Measurements from ENCODE around the gene NDEL1. TPM values are rescaled to one million over a fixed set of nuclear protein-coding genes. Genes with fewer than 3 reads are reported as not detected.

Gene NDEL1
- total RNA-seq, 1 experiment from 2014 or later: 95.3 TPM

GRCh38 chr17:8453326-8453725 is 17.6 kb downstream of the NDEL1 start:
- Mint-ChIP-seq H3K27me3 (ENCODE audit: insufficient read depth, unreplicated experiment) (no peaks in the 10 kb centered on the region), H3K36me3 (ENCODE audit: insufficient read depth, unreplicated experiment) (peaks cover 88% of the 10 kb centered on the region), H3K27ac (ENCODE audit: low read depth, unreplicated experiment) (no peak overlapping the region), H3K4me3 (ENCODE audit: unreplicated experiment) (no peak overlapping the region), H3K9me3 (ENCODE audit: unreplicated experiment) (no peaks in the 10 kb centered on the region), H3K4me1 (ENCODE audit: insufficient read depth, unreplicated experiment) (no peaks in the 10 kb centered on the region)
- intact Hi-C loops (cut with micrococcal nuclease): no loop called here
- no TSS peak for BruUV-seq (replicated peaks)
- POLR2A ChIA-PET: interaction anchor here (0.7 to 1.8 kb wide), 3 partner anchors 12 to 187 kb away, joined by 3 to 5 read pairs (median 3); partner anchors contain the start of gene NDEL1
- no peak for TF ChIP-seq CTCF (IDR thresholded peaks at IDR 0.05; ENCODE audit: unreplicated experiment)
- DNase-seq (ENCODE audit: unreplicated experiment): no peak
- CTCF ChIA-PET: interaction anchor here (0.6 to 1.2 kb wide), 2 partner anchors 20 to 44 kb away, joined by 3 to 6 read pairs; no protein-coding TSS in a partner anchor

- H3K9me3 Mint-ChIP-seq (ENCODE audit: unreplicated experiment): no peaks in the 10 kb centered on the region
- intact Hi-C loops (cut with micrococcal nuclease): no loop called here
- ChIA-PET POLR2A (no interaction called here), CTCF (interaction anchor here (1.0 kb wide), 1 partner anchor 46 kb away, joined by 3 read pairs; no protein-coding TSS in a partner anchor)
- H3K4me3 Mint-ChIP-seq (ENCODE audit: unreplicated experiment): no peak overlapping the region
- TF ChIP-seq CTCF (IDR thresholded peaks at IDR 0.05; ENCODE audit: unreplicated experiment): no peak
- BruUV-seq (replicated peaks): no TSS peak
- H3K27me3 Mint-ChIP-seq (ENCODE audit: insufficient read depth, unreplicated experiment): no peaks in the 10 kb centered on the region
- peaks cover 88% of the 10 kb centered on the region for H3K36me3 Mint-ChIP-seq (ENCODE audit: insufficient read depth, unreplicated experiment)
- no peak for DNase-seq (ENCODE audit: unreplicated experiment)
- no peak overlapping the region for H3K27ac Mint-ChIP-seq (ENCODE audit: low read depth, unreplicated experiment)
- no peaks in the 10 kb centered on the region for H3K4me1 Mint-ChIP-seq (ENCODE audit: insufficient read depth, unreplicated experiment)
Measured at GRCh38 chr17:8455665-8456209, 20.1 kb downstream of the NDEL1 start.

GRCh38 chr17:8458128-8458527 is 22.4 kb downstream of the NDEL1 start:
- DNase-seq (ENCODE audit: unreplicated experiment): no peak
- H3K27me3 Mint-ChIP-seq (ENCODE audit: insufficient read depth, unreplicated experiment): no peaks in the 10 kb centered on the region
- POLR2A ChIA-PET: interaction anchor here (1.0 kb wide), 1 partner anchor 28 kb away, joined by 4 read pairs; no protein-coding TSS in a partner anchor
- no peak overlapping the region for H3K27ac Mint-ChIP-seq (ENCODE audit: low read depth, unreplicated experiment)
- no TSS peak for BruUV-seq (replicated peaks)
- H3K9me3 Mint-ChIP-seq (ENCODE audit: unreplicated experiment): no peaks in the 10 kb centered on the region
- intact Hi-C loops (cut with micrococcal nuclease): no loop called here
- no peak for TF ChIP-seq CTCF (IDR thresholded peaks at IDR 0.05; ENCODE audit: unreplicated experiment)
- H3K36me3 Mint-ChIP-seq (ENCODE audit: insufficient read depth, unreplicated experiment): peaks cover 88% of the 10 kb centered on the region
- no peak overlapping the region for H3K4me3 Mint-ChIP-seq (ENCODE audit: unreplicated experiment)
- no peaks in the 10 kb centered on the region for H3K4me1 Mint-ChIP-seq (ENCODE audit: insufficient read depth, unreplicated experiment)
- CTCF ChIA-PET: no interaction called here

GRCh38 chr17:8459107-8459506 is 23.4 kb downstream of the NDEL1 start:
- intact Hi-C loops (cut with micrococcal nuclease): no loop called here
- Mint-ChIP-seq H3K4me1 (ENCODE audit: insufficient read depth, unreplicated experiment) (peaks cover 5% of the 10 kb centered on the region), H3K4me3 (ENCODE audit: unreplicated experiment) (no peak overlapping the region), H3K36me3 (ENCODE audit: insufficient read depth, unreplicated experiment) (peaks cover 84% of the 10 kb centered on the region), H3K27ac (ENCODE audit: low read depth, unreplicated experiment) (no peak overlapping the region), H3K9me3 (ENCODE audit: unreplicated experiment) (no peaks in the 10 kb centered on the region), H3K27me3 (ENCODE audit: insufficient read depth, unreplicated experiment) (no peaks in the 10 kb centered on the region)
- CTCF ChIA-PET: interaction anchor here (1.0 to 1.2 kb wide), 2 partner anchors 15 to 233 kb away, joined by 3 read pairs; no protein-coding TSS in a partner anchor
- no peak for TF ChIP-seq CTCF (IDR thresholded peaks at IDR 0.05; ENCODE audit: unreplicated experiment)
- DNase-seq (ENCODE audit: unreplicated experiment): no peak
- no TSS peak for BruUV-seq (replicated peaks)
- POLR2A ChIA-PET: interaction anchor here (0.7 to 1.0 kb wide), 3 partner anchors 27 to 82 kb away, joined by 3 to 4 read pairs (median 3); no protein-coding TSS in a partner anchor
